Calu3 (cell line): ENCODE measurements around the gene AFAP1. TPM values are rescaled to one million over a fixed set of nuclear protein-coding genes. Genes with fewer than 3 reads are reported as not detected.

ENCODE experiments used
- BruUV-seq: library from RNA; stranded (reverse); fragments of 400-500 nt; replicated peaks from 2 replicates; lab custom pipeline; 2021; lab: Mats Ljungman, UMichigan
- CTCF ChIA-PET: fragments of 300-600 bp; sonication (Branson Sonifier 250); formaldehyde crosslinking; loops from one replicate; lab custom pipeline; 2022; ENCODE audit warnings: antibody characterized with exemption; lab: Charles Lee
- DNase-seq: peaks from one replicate; pipeline ENCODE4 v3.0.0; 2022
- H3K27ac Mint-ChIP-seq: one replicate; pipeline ENCODE4 v1.8.0; 2022; ENCODE audit warnings: mixed read lengths; ENCODE audit not compliant: unreplicated experiment
- H3K27me3 Mint-ChIP-seq: one replicate; pipeline ENCODE4 v1.8.0; 2022; ENCODE audit warnings: mixed read lengths; ENCODE audit not compliant: unreplicated experiment
- H3K36me3 Mint-ChIP-seq: one replicate; pipeline ENCODE4 v1.8.0; 2022; ENCODE audit warnings: mild to moderate bottlenecking, moderate library complexity, mixed read lengths; ENCODE audit not compliant: insufficient read depth, unreplicated experiment
- H3K4me1 Mint-ChIP-seq: one replicate; pipeline ENCODE4 v1.8.0; 2022; ENCODE audit warnings: mild to moderate bottlenecking, low read depth, mixed read lengths; ENCODE audit not compliant: unreplicated experiment
- H3K4me3 Mint-ChIP-seq: one replicate; pipeline ENCODE4 v1.8.0; 2022; ENCODE audit warnings: mild to moderate bottlenecking, low read depth, moderate library complexity, mixed read lengths; ENCODE audit not compliant: unreplicated experiment
- H3K9me3 Mint-ChIP-seq: one replicate; pipeline ENCODE4 v1.8.0; 2022; ENCODE audit warnings: low read depth, mixed read lengths; ENCODE audit not compliant: unreplicated experiment
- CTCF ChIP-seq: fragments of 200-600 bp; IDR thresholded peaks from one replicate; pipeline ENCODE4 v1.8.0; 2022; ENCODE audit warnings: antibody characterized with exemption; ENCODE audit not compliant: unreplicated experiment
- intact Hi-C: fragments of 100-400 bp; cut with micrococcal nuclease; formaldehyde crosslinking; loops from one replicate; pipeline ENCODE4 v1.10.0; 2022; ENCODE audit not compliant: unreplicated experiment
- total RNA-seq: library from RNA; stranded (reverse); gene quantifications from 2 replicates; pipeline ENCODE4 v1.2.3, GENCODE V29; 2022

The AFAP1 gene
- total RNA-seq, 1 experiment from 2014 or later = 40.1 TPM

GRCh38 chr4:7788694-7789425 is 150.8 kb downstream of the AFAP1 start:
- intact Hi-C loops = no loop called here
- no peak overlapping the region for H3K4me3 Mint-ChIP-seq
- no peak for TF ChIP-seq CTCF
- no peaks in the 10 kb centered on the region for H3K4me1 Mint-ChIP-seq
- H3K36me3 Mint-ChIP-seq = peaks cover 6% of the 10 kb centered on the region
- CTCF ChIA-PET = no interaction called here
- no peak for DNase-seq
- H3K27me3 Mint-ChIP-seq = no peaks in the 10 kb centered on the region
- no TSS peak for BruUV-seq
- no peaks in the 10 kb centered on the region for H3K9me3 Mint-ChIP-seq
- H3K27ac Mint-ChIP-seq = peak overlapping the region; percentile 60

GRCh38 chr4:7788193-7788592 is 151.5 kb downstream of the AFAP1 start:
- H3K27me3 Mint-ChIP-seq = no peaks in the 10 kb centered on the region
- no TSS peak for BruUV-seq
- peaks cover 6% of the 10 kb centered on the region for H3K36me3 Mint-ChIP-seq
- H3K9me3 Mint-ChIP-seq = no peaks in the 10 kb centered on the region
- DNase-seq = no peak
- no peaks in the 10 kb centered on the region for H3K4me1 Mint-ChIP-seq
- H3K27ac Mint-ChIP-seq = no peak overlapping the region
- no peak for TF ChIP-seq CTCF
- CTCF ChIA-PET = no interaction called here
- no peak overlapping the region for H3K4me3 Mint-ChIP-seq
- intact Hi-C loops = no loop called here

GRCh38 chr4:7787681-7788141 is 151.9 kb downstream of the AFAP1 start:
- BruUV-seq = no TSS peak
- Mint-ChIP-seq H3K4me3 (no peak overlapping the region), H3K27me3 (no peaks in the 10 kb centered on the region), H3K36me3 (peaks cover 6% of the 10 kb centered on the region), H3K9me3 (no peaks in the 10 kb centered on the region), H3K27ac (no peak overlapping the region), H3K4me1 (no peaks in the 10 kb centered on the region)
- CTCF ChIA-PET = interaction anchor here (0.7 kb wide), 1 partner anchor 74 kb away, joined by 3 read pairs; no protein-coding TSS in a partner anchor
- DNase-seq = no peak
- intact Hi-C loops = no loop called here
- TF ChIP-seq CTCF = no peak

- peaks cover 6% of the 10 kb centered on the region for H3K36me3 Mint-ChIP-seq
- H3K27ac Mint-ChIP-seq = no peak overlapping the region
- no TSS peak for BruUV-seq
These were observed 152.6 kb downstream of the AFAP1 start for GRCh38 chr4:7787067-7787466.

More at GRCh38 chr4:7787067-7787466, 152.6 kb downstream of the AFAP1 start:
- no peak for DNase-seq
- intact Hi-C loops = no loop called here
- TF ChIP-seq CTCF = no peak
- Mint-ChIP-seq H3K4me1 (no peaks in the 10 kb centered on the region), H3K4me3 (no peak overlapping the region), H3K27me3 (no peaks in the 10 kb centered on the region), H3K9me3 (no peaks in the 10 kb centered on the region)
- CTCF ChIA-PET = interaction anchor here (0.7 kb wide), 1 partner anchor 73 kb away, joined by 3 read pairs; no protein-coding TSS in a partner anchor
